Body of pancreas (tissue), 4 donors: ENCODE measurements around the gene SPOCK3. TPM values are rescaled to one million over a fixed set of nuclear protein-coding genes. Genes with fewer than 3 reads are reported as not detected.

Source experiments
- ATAC-seq: fragments of 150-250 bp; one replicate; pipeline ENCODE4 v1.9.1; 2016
- DNase-seq, 4 donors: peaks; one replicate each; pipeline ENCODE4 v3.0.0-alpha.2; 2019
- H3K27ac ChIP-seq, 4 donors: fragments of 200-600 bp; sonication (generic); 1 replicate in 3 of 4; 2 replicates in 1 of 4; pipeline versions ENCODE4 v1.5.1 to v1.6.1; 2016 to 2019; ENCODE audit warnings: mild to moderate bottlenecking in 1 of 4, mixed read lengths in 1 of 4, moderate library complexity in 1 of 4
- H3K27me3 ChIP-seq, 2 donors: fragments of 200-600 bp; sonication (generic); one replicate each; pipeline ENCODE4 v1.6.0; 2016; ENCODE audit warnings: mild to moderate bottlenecking in 1 of 2
- H3K36me3 ChIP-seq, 2 donors: fragments of 200-600 bp; sonication (generic); replicated peaks in 1 of 2; 2 replicates each; pipeline ENCODE4 v1.5.1; 2016; ENCODE audit warnings: low read depth in 2 of 2; ENCODE audit not compliant: insufficient read depth in 1 of 2
- H3K4me1 ChIP-seq: fragments of 200-600 bp; sonication (generic); one replicate; pipeline ENCODE4 v1.6.0; 2016
- H3K4me3 ChIP-seq, 2 donors: fragments of 200-600 bp; sonication (generic); 1 replicate in 1 of 2; 2 replicates in 1 of 2; pipeline ENCODE4 v1.5.1; 2016 to 2019
- H3K9me3 ChIP-seq, 3 donors: fragments of 200-600 bp; sonication (generic); 1 replicate in 2 of 3; 2 replicates in 1 of 3; pipeline ENCODE4 v1.5.1; 2016
- POLR2A ChIP-seq, 3 donors: fragments of 450-650 bp; IDR thresholded peaks; one replicate each; pipeline ENCODE4 v1.6.1; 2016; ENCODE audit warnings: antibody characterized with exemption in 3 of 3, mild to moderate bottlenecking in 2 of 3
- WGBS, 2 donors: methylation state at CpG; one replicate each; pipeline ENCODE4 v1.1.5; 2017; 5-methylcytosine and 5-hydroxymethylcytosine counted together
- intact Hi-C: fragments of 100-400 bp; cut with DNase I; formaldehyde crosslinking; loops from one replicate; pipeline ENCODE4 v1.15.1; 2023
- total RNA-seq, 2 donors: library from RNA; depleted of rRNA; stranded (reverse); fragments of >200 nt; gene quantifications; one replicate each; pipeline ENCODE4 v1.1.0, GENCODE V29; 2016
- TF ChIP-seq, protein P1 (sequence below), 7 experiments: fragments of 450-650 bp in 4 of 7; fragments of 200-600 bp in 3 of 7; sonication (generic) in 3 of 7; IDR thresholded peaks; one replicate each; pipeline ENCODE4 v1.5.1; 2016 to 2019; ENCODE audit warnings: antibody characterized with exemption in 7 of 7

The SPOCK3 gene
- total RNA-seq, 2 donors from 2014 or later: not detected

DNA sequence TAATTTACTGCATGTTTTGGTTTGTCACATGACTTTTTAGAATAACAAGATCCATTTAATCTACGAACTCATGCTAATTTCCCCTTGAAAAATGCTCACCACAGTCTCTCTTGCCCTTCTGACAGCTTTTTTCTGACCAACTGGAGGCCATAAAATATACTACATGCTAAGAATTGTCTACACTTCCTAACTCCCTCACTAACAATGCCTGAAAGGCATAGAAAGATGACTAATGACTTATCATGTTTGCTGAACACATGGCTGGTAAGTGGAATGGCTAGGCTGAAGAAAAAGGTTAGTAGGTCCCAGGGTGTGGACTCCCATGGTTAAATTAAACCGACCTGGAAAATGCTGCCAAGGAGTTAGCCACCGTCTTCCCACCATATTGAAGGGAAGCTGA lies 309.9 kb downstream of the SPOCK3 start:
- intact Hi-C loops: no loop called here
- Histone ChIP-seq H3K36me3 (no peaks in the 10 kb centered on the region), H3K4me1 (no peaks in the 10 kb centered on the region), H3K27me3 (no peaks in the 10 kb centered on the region), H3K27ac (no peak overlapping the region), H3K4me3 (no peak overlapping the region), H3K9me3 (no peaks in the 10 kb centered on the region)
- TF ChIP-seq, protein P1, sequence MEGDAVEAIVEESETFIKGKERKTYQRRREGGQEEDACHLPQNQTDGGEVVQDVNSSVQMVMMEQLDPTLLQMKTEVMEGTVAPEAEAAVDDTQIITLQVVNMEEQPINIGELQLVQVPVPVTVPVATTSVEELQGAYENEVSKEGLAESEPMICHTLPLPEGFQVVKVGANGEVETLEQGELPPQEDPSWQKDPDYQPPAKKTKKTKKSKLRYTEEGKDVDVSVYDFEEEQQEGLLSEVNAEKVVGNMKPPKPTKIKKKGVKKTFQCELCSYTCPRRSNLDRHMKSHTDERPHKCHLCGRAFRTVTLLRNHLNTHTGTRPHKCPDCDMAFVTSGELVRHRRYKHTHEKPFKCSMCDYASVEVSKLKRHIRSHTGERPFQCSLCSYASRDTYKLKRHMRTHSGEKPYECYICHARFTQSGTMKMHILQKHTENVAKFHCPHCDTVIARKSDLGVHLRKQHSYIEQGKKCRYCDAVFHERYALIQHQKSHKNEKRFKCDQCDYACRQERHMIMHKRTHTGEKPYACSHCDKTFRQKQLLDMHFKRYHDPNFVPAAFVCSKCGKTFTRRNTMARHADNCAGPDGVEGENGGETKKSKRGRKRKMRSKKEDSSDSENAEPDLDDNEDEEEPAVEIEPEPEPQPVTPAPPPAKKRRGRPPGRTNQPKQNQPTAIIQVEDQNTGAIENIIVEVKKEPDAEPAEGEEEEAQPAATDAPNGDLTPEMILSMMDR (IDR thresholded peaks at IDR 0.05): no peak
- TF ChIP-seq POLR2A (IDR thresholded peaks at IDR 0.05): no peak
- ATAC-seq (no peak), DNase-seq (no peak)
- WGBS, 2 donors: 54 to 65% methylated on average over 3 of the region's 3 CpGs

DNA sequence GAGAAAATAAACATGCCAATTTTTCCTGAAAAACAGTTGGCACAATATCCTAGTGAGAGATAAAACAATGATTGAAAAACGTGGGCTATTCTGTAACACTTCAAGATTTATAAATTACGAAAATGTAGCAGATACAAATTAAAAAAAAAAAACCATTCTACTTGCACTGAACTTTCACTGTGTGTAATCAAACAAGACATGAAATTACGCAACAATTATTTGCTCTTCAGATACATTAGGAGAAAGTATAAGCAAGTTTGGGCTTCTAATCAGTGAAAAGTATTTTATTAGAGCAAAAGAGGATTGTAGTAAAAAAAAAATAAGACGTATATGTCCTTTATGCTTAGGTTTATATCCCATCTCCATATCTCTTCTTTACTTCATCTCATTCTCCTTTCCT lies 320.4 kb downstream of the SPOCK3 start:
- TF ChIP-seq POLR2A (IDR thresholded peaks at IDR 0.05): no peak
- TF ChIP-seq, protein P1 (IDR thresholded peaks at IDR 0.05): no peak
- no peaks in the 10 kb centered on the region for H3K4me1 ChIP-seq
- intact Hi-C loops: no loop called here
- no peak overlapping the region for H3K4me3 ChIP-seq
- ATAC-seq: no peak
- no peaks in the 10 kb centered on the region for H3K9me3 ChIP-seq
- H3K27me3 ChIP-seq: no peaks in the 10 kb centered on the region
- WGBS, 2 donors: 27 to 29% methylated on average over 4 of the region's 4 CpGs
- no peak overlapping the region for H3K27ac ChIP-seq
- no peaks in the 10 kb centered on the region for H3K36me3 ChIP-seq
- DNase-seq: no peak

DNA sequence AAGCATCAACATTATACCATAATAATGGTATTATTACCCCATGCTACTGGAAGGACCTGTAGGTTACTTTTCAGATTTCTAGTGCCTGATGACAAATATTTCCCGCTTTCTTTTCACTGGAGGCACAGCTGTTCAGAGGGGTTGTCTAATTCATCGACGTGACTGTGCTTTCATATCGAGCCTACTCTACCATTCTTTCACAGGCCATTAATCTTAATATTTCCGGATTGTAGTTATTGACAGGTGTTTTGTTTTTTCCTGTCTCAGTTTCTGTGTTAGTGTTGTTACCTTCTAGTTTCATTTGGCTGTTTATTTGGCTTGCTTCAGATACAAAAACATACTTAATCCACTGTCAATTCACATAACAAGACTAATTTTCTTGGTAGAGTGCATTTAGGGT lies 330.9 kb downstream of the SPOCK3 start:
- H3K27me3 ChIP-seq: no peaks in the 10 kb centered on the region
- TF ChIP-seq, protein P1 (IDR thresholded peaks at IDR 0.05): no peak
- no peak for TF ChIP-seq POLR2A (IDR thresholded peaks at IDR 0.05)
- H3K4me3 ChIP-seq: no peak overlapping the region
- no peak overlapping the region for H3K27ac ChIP-seq
- H3K4me1 ChIP-seq: no peaks in the 10 kb centered on the region
- DNase-seq: no peak
- H3K36me3 ChIP-seq: no peaks in the 10 kb centered on the region
- no peaks in the 10 kb centered on the region for H3K9me3 ChIP-seq
- intact Hi-C loops: no loop called here
- no peak for ATAC-seq
- WGBS, 2 donors: 70 to 76% methylated on average over 5 of the region's 5 CpGs

DNA sequence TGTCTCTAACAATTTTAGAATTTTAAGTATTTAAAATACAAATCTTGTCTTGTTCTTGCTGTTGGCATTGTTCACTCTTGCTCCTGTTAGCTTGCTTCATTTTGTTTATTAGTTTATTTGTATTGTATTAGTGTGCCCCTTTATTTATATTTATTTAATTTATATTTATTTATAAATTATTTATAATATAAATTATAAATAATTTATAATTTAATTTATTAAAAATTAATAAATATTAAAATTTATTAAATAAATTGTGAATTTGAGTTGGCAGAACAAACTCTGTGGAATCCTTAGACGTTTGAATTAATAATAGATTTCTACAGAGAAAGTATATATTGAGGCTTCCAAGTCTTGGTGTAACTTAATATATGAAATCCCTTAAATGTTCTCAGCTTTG lies 331.4 kb downstream of the SPOCK3 start:
- DNase-seq (no peak), ATAC-seq (no peak)
- TF ChIP-seq, protein P1 (IDR thresholded peaks at IDR 0.05): no peak
- H3K4me1 ChIP-seq: no peaks in the 10 kb centered on the region
- 20 to 41% methylated on average over 1 of the region's 1 CpG for WGBS, 2 donors
- H3K9me3 ChIP-seq: no peaks in the 10 kb centered on the region
- H3K27me3 ChIP-seq: no peaks in the 10 kb centered on the region
- no peak overlapping the region for H3K27ac ChIP-seq
- H3K36me3 ChIP-seq: no peaks in the 10 kb centered on the region
- intact Hi-C loops: no loop called here
- no peak overlapping the region for H3K4me3 ChIP-seq

DNA sequence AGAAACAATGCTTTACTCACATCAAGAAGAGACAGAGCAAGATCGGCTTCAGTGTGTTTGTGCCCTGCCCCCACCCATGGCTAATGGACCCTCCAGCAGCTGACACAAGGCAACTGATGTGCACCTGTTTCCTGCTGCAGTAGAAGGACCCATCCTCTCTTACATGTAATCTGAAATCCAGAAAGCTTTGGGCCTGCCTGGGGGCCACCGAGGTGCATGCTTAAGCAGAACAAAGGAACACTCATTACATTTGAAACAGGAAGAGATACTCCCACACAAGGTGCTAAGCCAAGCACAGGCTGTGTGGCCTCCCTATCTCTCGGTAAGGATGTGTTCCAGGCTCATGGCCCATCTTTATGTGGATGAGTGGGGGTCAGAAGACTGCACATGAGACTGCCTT lies 338.0 kb downstream of the SPOCK3 start:
- H3K27me3 ChIP-seq: no peaks in the 10 kb centered on the region
- no peak for DNase-seq
- 53 to 78% methylated on average over 3 of the region's 3 CpGs for WGBS, 2 donors
- TF ChIP-seq POLR2A (IDR thresholded peaks at IDR 0.05): no peak
- TF ChIP-seq, protein P1 (IDR thresholded peaks at IDR 0.05): no peak
- intact Hi-C loops: no loop called here
- H3K4me3 ChIP-seq: no peak overlapping the region
- ATAC-seq: no peak
- no peaks in the 10 kb centered on the region for H3K9me3 ChIP-seq
- H3K36me3 ChIP-seq: no peaks in the 10 kb centered on the region
- H3K27ac ChIP-seq: no peak overlapping the region
- H3K4me1 ChIP-seq: no peaks in the 10 kb centered on the region
